Central memory CD4-positive, alpha-beta T cell (primary cell): ENCODE measurements around the gene SPRED2.
"Not testable (repeated sequence)": the region's sequence is repeated elsewhere in the genome, so short reads cannot be mapped to it uniquely, and the experiment has no call there.

Source experiments
- DNase-seq: peaks from one replicate; pipeline ENCODE4 v3.0.0; 2022

The SPRED2 gene

DNA sequence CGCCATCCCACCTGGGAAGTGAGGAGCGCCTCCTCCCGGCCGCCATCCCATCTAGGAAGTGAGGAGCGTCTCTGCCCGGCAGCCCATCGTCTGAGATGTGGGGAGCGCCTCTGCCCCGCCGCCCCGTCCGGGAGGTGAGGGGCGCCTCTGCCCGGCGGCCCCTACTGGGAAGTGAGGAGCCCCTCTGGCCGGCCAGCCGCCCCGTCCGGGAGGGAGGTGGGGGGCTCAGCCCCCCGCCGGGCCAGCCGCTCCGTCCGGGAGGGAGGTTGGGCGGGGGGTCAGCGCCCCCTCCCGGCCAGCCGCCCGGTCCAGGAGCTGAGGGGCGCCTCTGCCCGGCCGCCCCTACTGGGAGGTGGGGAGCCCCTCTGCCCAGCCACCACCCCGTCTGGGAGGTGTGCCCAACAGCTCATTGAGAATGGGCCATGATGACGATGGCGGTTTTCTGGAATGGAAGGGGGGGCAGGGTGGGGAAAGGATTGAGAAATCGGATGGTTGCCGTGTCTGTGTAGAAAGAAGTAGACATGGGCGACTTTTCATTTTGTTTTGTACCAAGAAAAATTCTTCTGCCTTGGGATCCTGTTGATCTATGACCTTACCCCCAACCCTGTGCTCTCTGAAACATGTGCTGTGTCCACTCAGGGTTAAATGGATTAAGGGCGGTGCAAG is 93.4 kb downstream of the SPRED2 start:
- DNase-seq, result not testable (repeated sequence)

DNA sequence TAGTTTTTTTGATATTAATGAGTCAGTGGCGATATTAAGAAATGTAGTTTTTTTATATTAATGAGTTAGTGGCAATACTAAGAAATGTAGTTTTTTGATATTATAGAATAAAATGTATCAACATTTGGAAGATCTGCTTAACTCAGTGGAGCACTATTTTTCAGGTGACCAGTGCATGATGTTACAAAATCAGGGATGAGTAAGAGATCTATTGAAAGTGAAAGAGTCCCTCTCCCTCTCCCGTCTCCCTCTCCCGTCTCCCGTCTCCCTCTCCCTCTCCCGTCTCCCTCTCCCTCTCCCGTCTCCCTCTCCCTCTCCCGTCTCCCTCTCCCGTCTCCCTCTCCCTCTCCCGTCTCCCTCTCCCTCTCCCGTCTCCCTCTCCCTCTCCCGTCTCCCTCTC is 94.5 kb downstream of the SPRED2 start:
- not testable (repeated sequence) for DNase-seq

DNA sequence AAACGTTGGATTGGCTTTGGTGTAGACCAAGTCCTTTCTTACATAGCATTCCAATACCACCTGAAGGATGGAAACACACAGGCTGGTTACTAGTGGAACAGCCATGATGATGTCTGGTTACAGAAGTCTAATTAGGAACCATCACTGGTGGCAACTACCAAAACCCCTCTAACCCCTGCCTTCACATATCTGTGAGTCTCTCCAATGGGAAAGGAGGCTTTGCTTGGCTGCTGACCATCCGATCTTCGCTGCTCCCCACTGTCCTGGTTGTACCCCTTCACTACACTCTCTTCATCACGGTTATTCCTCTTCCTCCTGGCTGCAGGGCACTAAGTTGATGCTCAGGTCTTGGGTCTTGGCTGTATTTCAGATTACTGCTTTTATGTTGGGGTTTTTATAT is 97.7 kb downstream of the SPRED2 start:
- DNase-seq, result no peak

DNA sequence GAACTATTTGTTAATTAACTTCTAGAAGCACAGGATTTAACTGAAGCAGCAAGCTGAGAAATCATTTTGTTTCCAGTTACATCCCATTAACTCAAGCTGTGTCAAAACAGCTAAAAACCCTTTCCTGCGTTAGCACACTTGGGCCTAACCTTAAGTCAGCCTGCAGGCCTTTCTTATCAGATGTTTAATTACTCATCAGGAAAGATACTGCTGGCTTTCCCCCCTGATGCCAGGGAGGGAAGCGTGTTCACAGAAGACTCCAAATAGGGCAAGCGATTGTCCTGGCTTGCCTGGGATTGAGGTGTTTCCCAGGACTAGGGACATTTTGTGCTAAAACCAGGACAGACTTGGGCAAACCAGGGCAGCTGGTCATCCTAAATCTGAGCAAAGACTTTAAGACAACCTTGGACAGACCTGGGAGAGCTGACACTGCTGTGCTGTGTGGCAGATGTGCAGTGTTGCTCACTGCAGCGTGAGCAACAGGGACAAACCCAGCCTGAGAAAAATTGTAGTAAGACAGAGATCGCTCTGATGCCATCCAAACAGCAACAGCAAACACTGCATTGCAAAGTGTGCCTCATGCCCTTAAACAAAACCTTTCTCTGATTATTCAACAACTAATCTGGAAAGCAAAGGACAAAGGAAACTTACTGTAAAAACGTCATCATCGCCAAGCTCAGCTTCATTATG is 100.9 kb downstream of the SPRED2 start:
- DNase-seq, result no peak

DNA sequence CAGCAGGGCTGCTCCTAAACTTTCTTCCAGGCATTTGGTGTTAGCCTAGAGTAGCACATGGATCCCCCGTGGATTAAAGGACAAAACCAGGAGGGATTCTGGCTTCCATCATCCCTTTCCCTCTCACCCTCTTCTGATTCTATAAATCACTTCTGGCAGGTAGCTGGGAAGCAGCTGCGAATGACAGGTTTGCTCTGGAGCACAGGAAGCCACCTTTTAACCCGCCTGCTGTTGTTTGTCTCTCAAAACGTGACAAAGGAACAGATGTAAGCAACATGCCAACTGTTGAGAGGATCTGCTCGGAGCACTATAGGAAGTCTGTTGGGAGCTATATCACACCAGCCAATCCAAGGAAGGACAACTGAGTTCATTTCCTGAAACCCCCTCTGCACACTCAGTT is 102.9 kb downstream of the SPRED2 start:
- DNase-seq, result no peak

DNA sequence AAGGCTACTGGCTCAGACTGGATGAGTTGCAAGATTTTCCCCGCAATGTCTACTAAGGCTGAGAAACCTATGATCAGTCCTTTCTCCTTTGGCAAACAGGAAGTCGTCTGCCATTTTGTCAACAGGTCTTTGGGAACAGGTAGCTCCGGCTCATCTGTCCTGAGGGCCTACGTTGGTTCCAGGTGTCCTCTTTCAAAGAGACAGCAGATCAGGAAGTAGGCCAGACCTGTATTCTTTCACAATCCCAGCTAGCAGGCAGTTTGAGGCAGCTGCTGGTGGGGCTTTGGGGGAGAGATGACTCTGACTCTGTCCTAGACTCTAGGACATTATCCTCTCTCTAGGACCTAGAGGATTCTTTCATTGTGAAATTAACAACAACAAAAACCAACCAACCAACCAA is 106.1 kb downstream of the SPRED2 start:
- DNase-seq, result no peak

DNA sequence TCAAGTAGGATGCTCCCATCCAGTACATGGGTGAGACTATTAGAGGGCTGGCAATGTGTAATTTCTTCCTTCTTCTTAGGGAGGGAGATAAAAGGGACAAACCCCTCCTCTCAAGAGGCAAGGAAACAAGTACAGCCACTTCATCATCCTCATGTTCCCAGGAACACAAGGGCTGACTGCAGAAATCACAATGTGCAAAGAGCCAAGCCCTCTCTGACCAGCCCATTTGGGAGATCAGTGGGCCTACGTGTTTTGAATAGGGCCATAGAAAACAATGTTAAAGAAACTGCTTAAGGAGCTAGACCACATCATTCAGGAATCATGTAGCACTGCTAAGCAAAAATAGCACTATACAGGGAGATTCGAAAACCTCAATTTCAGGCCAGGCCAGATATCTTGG is 107.3 kb downstream of the SPRED2 start:
- DNase-seq, result no peak

DNA sequence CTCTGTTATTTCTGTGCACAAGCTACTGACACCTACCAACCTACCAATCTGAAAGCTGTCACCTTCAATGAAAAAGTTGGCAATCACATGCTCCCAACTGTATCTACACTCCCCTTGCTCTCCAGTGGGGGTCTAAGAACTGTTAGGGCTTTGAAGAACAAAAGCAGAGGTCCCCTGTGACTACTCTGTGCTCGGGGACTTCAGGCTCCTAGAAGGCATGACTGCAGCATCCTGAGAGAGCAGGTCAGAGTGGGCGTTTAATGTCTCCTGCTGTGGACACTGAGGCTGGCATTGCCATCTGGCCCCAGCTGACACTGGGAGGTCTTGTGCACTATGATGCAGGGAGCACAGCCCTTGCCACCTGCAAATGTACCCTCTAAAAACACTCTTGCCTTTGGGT is 111.5 kb downstream of the SPRED2 start:
- no peak for DNase-seq

DNA sequence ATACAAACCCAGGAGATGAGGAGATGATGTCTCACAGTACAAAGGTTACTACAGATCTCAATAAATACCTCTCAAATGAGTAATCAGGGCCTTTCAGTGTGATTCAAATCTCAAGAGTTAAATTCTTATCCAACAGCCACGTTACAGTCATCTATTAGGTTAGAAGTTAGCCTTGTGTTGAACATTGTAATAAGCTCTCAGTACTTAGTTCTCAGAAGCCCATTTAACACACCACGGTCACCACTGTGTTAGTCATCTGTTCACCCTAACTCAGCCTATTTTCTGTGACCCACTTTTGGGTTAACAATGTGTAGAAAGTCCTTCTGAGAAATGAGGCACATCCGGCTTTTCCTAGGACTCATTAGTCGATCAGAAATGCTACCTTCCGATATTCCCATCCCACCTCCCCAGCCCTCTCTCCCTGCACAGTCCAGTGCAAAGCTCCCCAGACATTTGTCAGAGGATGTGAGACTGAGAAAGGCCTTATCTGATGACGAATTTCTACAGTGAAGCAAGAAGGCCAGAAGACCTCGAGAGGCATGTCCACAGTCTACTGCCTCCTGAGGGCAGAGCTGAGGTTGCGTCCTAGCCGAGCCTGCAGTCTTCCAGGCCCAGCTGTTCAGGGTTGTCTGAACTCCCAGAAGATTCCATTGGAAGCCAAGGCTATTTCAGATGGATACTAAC is 112.2 kb downstream of the SPRED2 start:
- no peak for DNase-seq

DNA sequence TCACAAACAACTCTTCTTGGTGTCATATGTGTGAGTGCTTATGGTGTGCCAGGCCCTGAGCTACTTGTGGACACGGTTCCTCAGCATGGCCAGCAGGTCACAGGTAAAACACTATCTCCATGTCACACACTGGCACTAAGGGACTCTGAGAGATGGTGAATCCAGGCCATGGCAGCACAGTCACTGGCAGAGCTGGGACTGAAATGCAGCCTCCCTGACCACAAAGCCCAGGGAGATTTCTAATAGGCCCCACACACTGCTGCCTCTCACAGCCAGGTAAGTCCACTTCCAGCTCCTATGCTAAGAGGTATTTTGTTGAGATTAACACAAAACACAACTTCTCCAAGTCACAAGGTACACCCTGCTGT is 112.7 kb downstream of the SPRED2 start:
- no peak for DNase-seq

DNA sequence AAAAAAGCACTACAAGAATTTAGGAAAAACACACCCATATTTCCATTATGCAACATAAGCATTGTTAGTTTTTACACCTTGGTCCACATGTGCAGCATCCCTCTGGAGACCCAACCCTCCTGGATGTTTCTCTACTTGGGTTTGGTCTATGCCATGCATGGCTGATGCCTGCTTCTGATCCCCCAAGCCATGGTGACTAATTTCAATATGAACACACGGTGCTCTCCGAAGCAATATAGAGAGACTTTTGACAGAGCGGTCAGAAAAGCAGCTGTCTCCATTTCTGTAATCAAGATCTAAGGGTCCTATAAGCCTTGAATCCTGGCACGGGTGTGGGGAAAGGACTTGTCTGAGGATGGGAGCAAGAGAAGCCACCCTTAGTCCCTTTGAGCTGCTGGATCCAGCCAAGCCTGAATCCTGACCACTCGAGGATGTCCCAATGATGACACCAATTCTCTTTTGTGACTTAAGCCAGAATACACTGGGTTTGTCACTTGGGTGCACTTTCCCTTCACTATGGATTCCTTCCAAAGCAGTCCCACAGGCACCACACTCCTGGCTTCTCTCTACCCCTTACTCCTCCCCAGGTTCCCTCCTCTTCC is 113.2 kb downstream of the SPRED2 start:
- DNase-seq, result no peak

DNA sequence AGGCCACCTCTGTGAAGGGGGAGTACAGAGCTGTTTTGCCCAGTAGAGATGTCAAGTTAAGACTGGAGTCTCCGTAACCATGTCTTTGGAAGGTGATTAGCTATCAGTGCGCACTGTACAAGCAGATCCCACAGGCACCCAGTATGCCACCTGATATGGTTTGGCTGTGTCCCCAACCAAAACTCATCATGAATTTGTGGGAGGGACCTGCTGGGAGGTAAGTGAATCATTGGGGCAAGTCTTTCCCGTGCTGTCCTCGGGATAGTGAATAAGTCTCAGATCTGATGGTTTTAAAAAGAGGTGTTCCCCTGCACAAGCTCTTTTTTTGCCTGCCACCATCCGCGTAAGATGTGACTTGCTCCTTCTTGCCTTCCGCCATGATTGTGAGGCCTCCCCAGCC is 114.6 kb downstream of the SPRED2 start:
- no peak for DNase-seq

DNA sequence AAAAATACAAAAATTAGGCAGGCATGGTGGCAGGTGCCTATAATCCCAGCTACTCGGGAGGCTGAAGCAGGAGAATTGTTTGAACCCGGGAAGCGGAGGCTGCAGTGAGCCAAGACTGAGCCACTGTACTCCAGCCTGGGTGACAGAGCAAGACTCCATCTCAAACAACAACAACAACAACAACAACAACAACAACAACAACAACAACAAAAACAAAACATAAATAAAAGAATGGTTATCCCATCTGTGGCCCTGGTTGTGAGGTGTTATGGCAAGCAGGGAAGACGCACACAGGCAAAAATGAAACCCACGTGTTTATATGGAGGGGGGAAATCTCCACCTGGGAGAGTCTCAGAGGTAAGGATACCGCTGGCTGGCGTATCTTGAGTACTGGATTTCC is 115.0 kb downstream of the SPRED2 start:
- not testable (repeated sequence) for DNase-seq

DNA sequence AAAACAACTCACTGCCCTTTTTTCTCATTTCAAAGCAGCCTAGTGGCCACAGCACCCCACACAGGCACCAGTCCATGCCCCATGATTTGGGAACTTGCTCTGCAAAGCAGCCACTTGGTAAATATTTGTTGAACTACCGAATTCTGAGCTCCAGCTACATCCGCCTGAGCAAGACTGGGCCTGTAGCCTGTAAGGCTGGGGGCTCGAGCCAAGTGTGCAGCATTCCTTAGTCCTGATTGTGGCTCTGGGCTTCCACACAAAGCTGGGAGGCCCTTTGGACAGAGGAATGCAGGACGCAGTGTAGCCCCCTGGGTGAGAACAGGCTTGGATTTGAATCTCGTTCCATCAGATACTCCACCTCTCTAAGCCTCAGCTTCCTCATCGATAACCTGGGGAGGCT is 116.3 kb downstream of the SPRED2 start:
- DNase-seq, result no peak

DNA sequence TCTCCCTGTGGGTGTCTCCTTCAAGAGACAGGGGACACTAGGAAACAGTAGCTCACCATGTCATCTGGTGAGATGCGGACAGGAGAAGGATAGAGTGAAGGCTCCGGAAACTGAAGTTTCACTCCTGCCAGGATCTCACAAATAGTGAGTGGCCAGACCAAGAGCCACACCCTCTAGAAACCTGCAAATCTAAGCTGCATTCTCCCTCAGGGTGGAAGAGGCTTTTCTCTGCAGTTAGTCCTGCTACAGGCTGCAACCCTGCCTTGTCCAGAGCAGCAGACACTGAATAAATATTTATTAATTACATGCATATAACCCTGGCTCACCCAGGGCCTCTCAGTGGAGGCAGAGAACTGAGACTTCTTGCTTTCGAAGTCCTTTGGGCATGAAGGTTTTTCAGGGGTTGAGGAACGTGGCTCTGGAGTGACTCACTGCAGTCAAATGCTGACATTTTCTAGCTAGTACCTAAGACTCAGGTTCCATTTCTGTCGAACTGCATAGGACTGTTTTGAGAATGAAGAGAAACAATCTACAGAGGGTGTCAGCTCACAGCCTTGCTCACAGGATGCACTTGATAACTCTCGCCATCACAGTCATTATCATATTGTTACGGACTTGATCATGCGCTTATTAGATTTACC is 117.5 kb downstream of the SPRED2 start:
- DNase-seq, result no peak

DNA sequence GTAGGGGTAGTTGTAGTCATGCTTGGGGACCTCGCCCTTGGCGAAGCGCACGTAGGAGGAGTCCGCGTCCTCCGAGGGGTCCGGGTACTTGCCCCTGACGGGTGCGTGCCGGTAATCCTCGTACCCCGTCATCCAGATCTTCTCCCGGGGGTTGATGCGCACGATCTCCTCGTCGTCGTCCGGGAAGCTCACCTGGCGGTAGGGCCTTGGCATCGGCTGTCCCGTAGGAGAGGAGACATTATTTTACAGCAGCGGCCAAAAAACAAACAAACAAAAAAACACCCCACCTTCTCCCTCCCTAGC is 118.5 kb downstream of the SPRED2 start:
- DNase-seq, result no peak

DNA sequence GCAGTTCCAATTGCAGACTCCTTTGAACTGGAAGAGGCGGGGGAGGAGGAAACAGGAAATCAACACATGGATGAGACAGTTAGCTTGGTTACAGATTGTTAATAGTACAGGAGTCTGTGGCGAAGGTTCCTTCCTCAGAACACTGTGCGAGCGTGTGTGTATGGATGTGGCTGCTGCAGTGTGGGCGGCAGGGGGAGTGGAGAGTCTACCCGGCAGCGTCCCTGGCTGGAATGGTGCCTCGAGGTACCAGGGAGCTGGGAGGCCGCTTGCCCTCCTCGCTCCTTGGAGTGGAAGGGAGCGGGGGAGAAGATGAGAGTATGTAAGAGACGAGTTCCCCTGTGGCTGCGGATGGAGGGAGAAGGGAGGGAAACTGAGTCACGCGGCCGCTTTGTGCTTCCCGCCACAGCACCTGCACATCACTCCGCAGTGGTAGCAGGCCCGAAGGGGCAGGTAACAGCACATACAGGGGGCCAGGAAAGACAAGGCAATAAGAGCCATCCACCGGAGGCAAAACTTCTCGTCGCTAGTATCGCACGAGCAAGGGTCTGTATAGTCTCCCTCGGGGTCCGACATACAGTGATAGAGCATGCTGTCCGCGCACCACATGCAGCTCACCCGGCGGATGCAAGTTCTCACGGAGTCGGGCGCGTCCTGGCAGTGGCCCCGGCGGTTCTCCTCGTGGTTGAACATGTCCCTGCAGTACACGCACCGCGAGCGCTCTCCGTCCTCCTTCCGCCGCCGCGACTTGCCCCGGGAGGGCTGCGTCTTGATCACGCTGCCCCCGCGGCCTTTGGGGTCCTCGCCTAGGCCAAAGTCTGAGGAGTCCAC is 119.1 kb downstream of the SPRED2 start:
- no peak for DNase-seq

DNA sequence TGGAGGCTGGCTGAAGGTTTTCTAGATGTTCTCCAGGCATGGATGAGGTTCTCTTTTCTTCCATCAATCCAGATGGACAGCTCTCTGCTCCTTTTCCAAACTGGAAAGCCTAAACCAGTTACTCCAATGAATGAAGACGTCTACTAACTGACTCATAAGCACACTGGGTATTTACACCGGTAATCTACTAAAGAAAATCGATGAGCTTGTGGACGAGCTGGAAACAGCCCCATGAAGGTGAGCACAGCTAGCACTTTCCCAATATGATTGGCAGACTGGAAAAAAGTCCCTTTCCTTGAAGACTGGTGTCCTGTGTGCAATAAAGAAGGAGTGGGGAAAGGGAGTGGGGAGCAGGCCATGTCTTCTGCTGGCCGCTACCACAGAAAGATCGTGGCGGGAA is 120.8 kb downstream of the SPRED2 start:
- DNase-seq, result no peak

DNA sequence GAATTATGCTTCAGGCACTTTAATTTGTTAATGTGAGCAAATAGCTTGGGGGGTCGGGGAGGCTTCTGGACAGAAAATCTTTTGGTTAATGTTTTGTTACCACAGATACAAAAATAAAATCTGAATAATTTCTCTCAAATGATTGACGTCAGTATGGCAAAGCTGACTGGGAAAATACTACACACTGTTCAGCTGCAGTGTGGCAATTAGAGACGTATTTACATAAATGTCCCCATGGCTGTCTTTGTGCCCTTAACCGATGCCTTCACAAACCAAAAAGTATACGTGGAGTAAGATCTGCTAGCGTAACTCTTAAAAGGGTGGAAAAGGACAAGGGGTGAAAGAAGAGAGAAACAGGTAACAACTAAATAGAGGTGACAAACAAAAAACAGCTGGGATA is 121.3 kb downstream of the SPRED2 start:
- no peak for DNase-seq

DNA sequence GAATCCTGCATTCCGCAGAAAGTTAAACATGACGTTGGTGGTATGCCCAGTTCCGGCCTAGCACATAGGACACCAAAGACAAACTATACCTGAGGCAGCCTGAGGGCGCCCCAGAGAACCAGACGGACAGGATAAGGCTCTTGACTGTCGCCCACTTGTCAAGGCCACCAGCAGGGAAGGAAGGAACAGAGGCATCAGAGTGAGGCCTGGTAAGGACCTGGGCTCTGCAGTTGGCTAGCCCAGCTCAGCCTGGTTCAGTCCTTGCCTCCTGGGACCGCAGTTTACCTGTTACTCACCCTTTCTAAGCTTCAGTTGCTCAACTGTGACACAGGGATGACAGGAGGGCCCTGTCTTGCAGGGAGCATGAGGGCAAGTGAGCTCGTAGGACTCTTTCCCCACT is 122.7 kb downstream of the SPRED2 start:
- DNase-seq, result no peak

DNA sequence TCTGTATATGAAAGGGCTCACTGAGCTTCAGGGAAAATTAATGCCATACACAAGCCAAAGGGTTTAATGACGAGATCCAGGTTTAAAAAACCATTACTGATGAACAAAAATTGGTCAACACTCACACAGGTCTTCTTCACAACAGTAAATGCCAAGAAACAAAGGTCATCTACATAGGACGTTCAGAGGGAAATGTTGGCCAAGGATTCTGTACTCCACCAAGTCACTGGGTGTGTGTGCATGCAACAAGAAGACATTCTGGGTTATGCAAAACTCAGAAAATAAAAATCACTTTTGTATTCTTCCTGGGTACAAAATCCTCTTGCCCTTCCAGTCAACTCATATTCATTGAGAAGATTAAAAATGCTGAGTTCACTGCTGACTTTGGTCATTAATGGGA is 126.5 kb downstream of the SPRED2 start:
- DNase-seq, result no peak
